Measurements from ENCODE around the gene LMAN2.

Gene LMAN2

DNA sequence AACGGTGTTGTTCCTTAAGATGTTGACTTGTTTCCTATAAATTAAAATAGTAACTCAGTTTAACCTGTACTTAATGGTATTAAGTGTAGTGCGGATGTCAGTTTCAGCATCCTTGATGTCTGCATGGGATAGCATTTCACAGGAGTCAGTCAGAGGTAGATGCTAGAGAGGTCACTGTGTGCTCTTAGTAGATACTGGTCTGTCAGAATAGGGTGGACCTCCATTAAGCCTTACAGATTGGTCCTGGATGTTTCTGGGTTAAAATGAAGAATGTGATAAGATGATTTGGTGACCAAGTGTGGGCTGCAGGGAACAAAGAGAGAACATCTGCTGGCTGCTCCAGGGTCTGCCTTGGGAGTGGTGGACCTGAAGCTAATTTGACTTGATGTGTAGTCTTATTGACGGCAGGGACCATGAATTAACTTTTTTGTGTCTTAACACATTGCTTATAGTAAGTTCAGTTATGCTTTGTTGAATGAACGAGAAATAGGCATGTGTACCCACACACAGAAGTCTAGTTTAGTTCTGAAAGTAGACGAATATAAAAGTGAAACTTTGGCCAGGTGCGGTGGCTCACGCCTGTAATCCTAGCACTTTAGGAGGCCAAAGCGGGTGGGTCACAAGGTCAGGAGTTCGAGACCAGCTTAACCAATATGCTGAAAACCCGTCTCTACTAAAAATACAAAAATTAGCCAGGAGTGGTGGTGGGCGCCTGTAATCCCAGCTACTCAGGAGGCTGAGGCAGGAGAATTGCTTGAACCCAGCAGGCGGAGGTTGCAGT, 60.5 kb downstream of the LMAN2 start:
- DNase-seq (ENCODE audit: low read depth in 1 of 2, low spot score in 1 of 2), result no peak

- DNase-seq (ENCODE audit: low read depth in 1 of 2, low spot score in 1 of 2), result no peak
Measured at GRCh38 chr5:177288191-177288590, 63.3 kb downstream of the LMAN2 start.
